ENCODE measurements around the gene CMTR1. TPM values are rescaled to one million over a fixed set of nuclear protein-coding genes. Genes with fewer than 3 reads are reported as not detected.

The CMTR1 gene
- total RNA-seq, 2 experiments from 2014 or later: 32.3 to 42.8 TPM

GRCh38 chr6:37524970-37525318 is 91.9 kb downstream of the CMTR1 start:
- no peak for TF ChIP-seq EZH2phosphoT487 (IDR thresholded peaks at IDR 0.05; ENCODE audit: borderline replicate concordance, low read depth, low read length)
- TF ChIP-seq, protein P1, sequence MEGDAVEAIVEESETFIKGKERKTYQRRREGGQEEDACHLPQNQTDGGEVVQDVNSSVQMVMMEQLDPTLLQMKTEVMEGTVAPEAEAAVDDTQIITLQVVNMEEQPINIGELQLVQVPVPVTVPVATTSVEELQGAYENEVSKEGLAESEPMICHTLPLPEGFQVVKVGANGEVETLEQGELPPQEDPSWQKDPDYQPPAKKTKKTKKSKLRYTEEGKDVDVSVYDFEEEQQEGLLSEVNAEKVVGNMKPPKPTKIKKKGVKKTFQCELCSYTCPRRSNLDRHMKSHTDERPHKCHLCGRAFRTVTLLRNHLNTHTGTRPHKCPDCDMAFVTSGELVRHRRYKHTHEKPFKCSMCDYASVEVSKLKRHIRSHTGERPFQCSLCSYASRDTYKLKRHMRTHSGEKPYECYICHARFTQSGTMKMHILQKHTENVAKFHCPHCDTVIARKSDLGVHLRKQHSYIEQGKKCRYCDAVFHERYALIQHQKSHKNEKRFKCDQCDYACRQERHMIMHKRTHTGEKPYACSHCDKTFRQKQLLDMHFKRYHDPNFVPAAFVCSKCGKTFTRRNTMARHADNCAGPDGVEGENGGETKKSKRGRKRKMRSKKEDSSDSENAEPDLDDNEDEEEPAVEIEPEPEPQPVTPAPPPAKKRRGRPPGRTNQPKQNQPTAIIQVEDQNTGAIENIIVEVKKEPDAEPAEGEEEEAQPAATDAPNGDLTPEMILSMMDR (conservative IDR thresholded peaks at IDR 0.05; ENCODE audit: low read length): no peak
- Histone ChIP-seq H3K36me3 (ENCODE audit: insufficient read depth, low read length) (no peaks in the 10 kb centered on the region), H3K4me1 (ENCODE audit: insufficient read depth, low read length, poor library complexity, severe bottlenecking) (no peaks in the 10 kb centered on the region), H3K9me2 (ENCODE audit: insufficient read depth, low read length) (no peaks in the 10 kb centered on the region), H4K20me1 (ENCODE audit: insufficient read depth, low read length) (no peaks in the 10 kb centered on the region), H3K4me2 (ENCODE audit: low read length) (no peak overlapping the region), H2AFZ (ENCODE audit: low read length) (no peak overlapping the region), H3K79me2 (ENCODE audit: insufficient read depth, low read depth, low read length) (no peaks in the 10 kb centered on the region), H3K27ac (ENCODE audit: low read depth, low read length, poor library complexity, severe bottlenecking) (no peak overlapping the region), H3K9me3 (ENCODE audit: low read length) (no peaks in the 10 kb centered on the region), H3K4me3 (ENCODE audit: low read depth, low read length, poor library complexity, severe bottlenecking) (no peak overlapping the region)
- CTCF ChIA-PET (ENCODE audit: unreplicated experiment): interaction anchor here (0.6 kb wide), 1 partner anchor 1020 kb away, joined by 10 read pairs; no protein-coding TSS in a partner anchor
- BruUV-seq (replicated peaks): no TSS peak
- intact Hi-C loops (cut with micrococcal nuclease; ENCODE audit: unreplicated experiment): no loop called here
- DNase-seq (ENCODE audit: low spot score): no peak
- POLR2A ChIA-PET: interaction anchor here (0.6 kb wide), 1 partner anchor 18 kb away, joined by 4 read pairs; no protein-coding TSS in a partner anchor

- H3K36me3 ChIP-seq (ENCODE audit: insufficient read depth, low read length): no peaks in the 10 kb centered on the region
- H3K9me2 ChIP-seq (ENCODE audit: insufficient read depth, low read length): no peaks in the 10 kb centered on the region
- ChIA-PET CTCF (ENCODE audit: unreplicated experiment) (interaction anchor here (0.6 kb wide), 1 partner anchor 1021 kb away, joined by 10 read pairs; no protein-coding TSS in a partner anchor), POLR2A (no interaction called here)
- no peak for DNase-seq (ENCODE audit: low spot score)
- H3K4me1 ChIP-seq (ENCODE audit: insufficient read depth, low read length, poor library complexity, severe bottlenecking): no peaks in the 10 kb centered on the region
- H4K20me1 ChIP-seq (ENCODE audit: insufficient read depth, low read length): no peaks in the 10 kb centered on the region
- no TSS peak for BruUV-seq (replicated peaks)
- H3K27ac ChIP-seq (ENCODE audit: low read depth, low read length, poor library complexity, severe bottlenecking): no peak overlapping the region
- no peaks in the 10 kb centered on the region for H3K79me2 ChIP-seq (ENCODE audit: insufficient read depth, low read depth, low read length)
- intact Hi-C loops (cut with micrococcal nuclease; ENCODE audit: unreplicated experiment): no loop called here
- H3K9me3 ChIP-seq (ENCODE audit: low read length): no peaks in the 10 kb centered on the region
- no peak overlapping the region for H3K4me3 ChIP-seq (ENCODE audit: low read depth, low read length, poor library complexity, severe bottlenecking)
- no peak overlapping the region for H3K4me2 ChIP-seq (ENCODE audit: low read length)
- no peak overlapping the region for H2AFZ ChIP-seq (ENCODE audit: low read length)
- TF ChIP-seq, protein P1 (conservative IDR thresholded peaks at IDR 0.05; ENCODE audit: low read length): no peak
- TF ChIP-seq EZH2phosphoT487 (IDR thresholded peaks at IDR 0.05; ENCODE audit: borderline replicate concordance, low read depth, low read length): no peak
Observed at GRCh38 chr6:37525460-37526357, 92.7 kb downstream of the CMTR1 start.

DNA sequence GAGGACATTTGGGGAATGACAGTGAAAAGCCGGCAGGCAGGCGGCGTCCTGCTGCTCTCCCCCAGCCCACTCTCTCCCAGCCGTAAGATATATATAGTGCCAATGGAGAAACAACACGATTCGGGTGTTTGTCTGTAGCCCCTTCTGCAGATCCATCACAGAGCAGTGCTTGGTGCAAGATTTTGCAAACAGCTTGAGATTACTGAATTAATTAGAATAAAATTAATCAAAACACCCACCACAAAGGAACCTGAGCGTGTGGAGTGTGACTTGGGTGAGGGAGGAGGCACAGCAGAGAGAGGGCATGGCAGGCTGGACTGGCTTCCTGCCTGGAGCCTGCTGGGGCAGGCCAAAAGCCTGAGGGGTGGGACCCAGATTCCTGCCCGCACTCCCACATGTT is 95.5 kb downstream of the CMTR1 start:
- DNase-seq (ENCODE audit: low spot score): no peak
- no peak overlapping the region for H3K4me2 ChIP-seq (ENCODE audit: low read length)
- ChIA-PET POLR2A (no interaction called here), CTCF (ENCODE audit: unreplicated experiment) (interaction anchor here (0.8 to 1.5 kb wide), 2 partner anchors 43 to 86 kb away, joined by 3 to 4 read pairs; no protein-coding TSS in a partner anchor)
- TF ChIP-seq EZH2phosphoT487 (IDR thresholded peaks at IDR 0.05; ENCODE audit: borderline replicate concordance, low read depth, low read length): no peak
- TF ChIP-seq, protein P1 (conservative IDR thresholded peaks at IDR 0.05; ENCODE audit: low read length): no peak
- BruUV-seq (replicated peaks): no TSS peak
- intact Hi-C loops (cut with micrococcal nuclease; ENCODE audit: unreplicated experiment): no loop called here
- no peak overlapping the region for H2AFZ ChIP-seq (ENCODE audit: low read length)
- no peaks in the 10 kb centered on the region for H3K4me1 ChIP-seq (ENCODE audit: insufficient read depth, low read length, poor library complexity, severe bottlenecking)
- H3K79me2 ChIP-seq (ENCODE audit: insufficient read depth, low read depth, low read length): no peaks in the 10 kb centered on the region
- H3K27ac ChIP-seq (ENCODE audit: low read depth, low read length, poor library complexity, severe bottlenecking): no peak overlapping the region
- H3K4me3 ChIP-seq (ENCODE audit: low read depth, low read length, poor library complexity, severe bottlenecking): no peak overlapping the region
- H3K9me2 ChIP-seq (ENCODE audit: insufficient read depth, low read length): no peaks in the 10 kb centered on the region
- H4K20me1 ChIP-seq (ENCODE audit: insufficient read depth, low read length): no peaks in the 10 kb centered on the region
- no peaks in the 10 kb centered on the region for H3K9me3 ChIP-seq (ENCODE audit: low read length)
- H3K36me3 ChIP-seq (ENCODE audit: insufficient read depth, low read length): no peaks in the 10 kb centered on the region
